ENCODE measurements around the gene SNORC. TPM values are rescaled to one million over a fixed set of nuclear protein-coding genes. Genes with fewer than 3 reads are reported as not detected.

The SNORC gene
- total RNA-seq, 2 experiments from 2014 or later = 0.87 to 2.1 TPM

DNA sequence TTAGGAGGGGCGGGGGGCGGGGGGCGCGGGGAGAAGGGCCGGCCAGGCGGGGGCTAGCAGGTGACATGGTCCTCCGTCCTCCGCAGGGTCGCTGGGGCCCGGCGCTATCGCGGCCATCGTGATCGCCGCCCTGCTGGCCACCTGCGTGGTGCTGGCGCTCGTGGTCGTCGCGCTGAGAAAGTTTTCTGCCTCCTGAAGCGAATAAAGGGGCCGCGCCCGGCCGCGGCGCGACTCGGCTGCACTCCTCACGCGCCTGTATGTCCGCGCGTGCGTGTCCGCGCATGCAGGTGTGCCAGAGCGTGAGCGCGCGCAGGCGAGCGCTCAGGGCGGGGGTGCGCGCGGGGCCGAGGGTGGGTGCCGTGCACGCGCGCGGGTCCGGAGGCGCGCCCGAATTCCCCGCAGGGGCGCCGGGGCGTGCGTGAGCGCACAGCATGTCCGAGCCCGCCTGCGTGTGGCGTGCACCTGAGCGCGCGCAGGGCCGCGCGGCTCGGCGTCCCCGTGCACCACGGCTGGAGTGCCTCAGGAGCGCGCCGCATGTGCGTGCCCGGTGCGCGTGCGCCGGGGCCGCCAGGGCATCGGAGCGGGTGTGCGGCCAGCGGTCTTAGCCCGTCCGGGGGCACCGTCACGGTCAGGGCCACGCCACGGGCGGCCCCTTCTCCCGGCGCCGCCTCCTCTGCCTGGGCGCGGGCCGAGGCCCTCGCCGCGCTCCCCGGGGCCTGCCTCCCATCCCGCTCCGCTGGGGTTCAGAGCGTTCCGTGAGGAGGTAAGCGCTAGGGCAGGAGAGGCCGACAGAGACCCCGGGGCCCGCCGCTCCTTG lies 6.3 kb downstream of the SNORC start:
- ATAC-seq (peak; percentile 69), DNase-seq (peak; percentile 67)
- CTCF ChIA-PET = no interaction called here
- Mint-ChIP-seq H3K27me3 (peaks cover 7% of the 10 kb centered on the region), H3K4me1 (peaks cover 5% of the 10 kb centered on the region), H3K4me3 (peak overlapping the region; percentile 50), H3K9me3 (ENCODE audit: low read depth) (no peaks in the 10 kb centered on the region), H3K27ac (no peak overlapping the region), H3K36me3 (ENCODE audit: low read depth) (no peaks in the 10 kb centered on the region)
- POLR2A ChIA-PET = no interaction called here
- intact Hi-C loops (cut with DNase I, micrococcal nuclease) = loop anchor here in 1 of 2 experiments (2.0 to 5.0 kb wide), 2 partner anchors 52 to 269 kb away; no protein-coding TSS in a partner anchor

DNA sequence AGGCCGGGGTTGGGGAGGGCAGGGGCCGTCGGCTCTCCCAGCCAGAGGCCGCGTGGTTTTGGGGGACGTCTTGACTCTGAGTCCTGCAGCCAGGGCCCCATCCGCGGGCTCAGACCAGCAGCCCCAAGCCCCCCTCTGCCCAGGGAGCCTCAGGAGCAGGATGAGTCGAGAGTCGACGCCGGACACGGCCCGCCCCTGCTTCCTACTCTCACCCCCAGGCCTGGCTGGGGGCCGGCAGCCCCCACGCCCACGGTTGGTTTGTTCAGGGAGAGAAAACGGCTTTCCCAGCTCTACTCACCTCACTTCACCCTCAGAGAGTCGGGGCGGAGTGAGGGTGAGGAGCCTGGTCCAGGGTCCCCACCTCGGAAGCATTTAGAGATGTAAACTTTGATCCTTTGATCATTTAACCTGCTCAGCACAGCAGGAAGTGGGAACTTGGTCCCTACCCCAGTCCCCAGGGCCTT lies 6.9 kb downstream of the SNORC start:
- no peak for ATAC-seq

DNA sequence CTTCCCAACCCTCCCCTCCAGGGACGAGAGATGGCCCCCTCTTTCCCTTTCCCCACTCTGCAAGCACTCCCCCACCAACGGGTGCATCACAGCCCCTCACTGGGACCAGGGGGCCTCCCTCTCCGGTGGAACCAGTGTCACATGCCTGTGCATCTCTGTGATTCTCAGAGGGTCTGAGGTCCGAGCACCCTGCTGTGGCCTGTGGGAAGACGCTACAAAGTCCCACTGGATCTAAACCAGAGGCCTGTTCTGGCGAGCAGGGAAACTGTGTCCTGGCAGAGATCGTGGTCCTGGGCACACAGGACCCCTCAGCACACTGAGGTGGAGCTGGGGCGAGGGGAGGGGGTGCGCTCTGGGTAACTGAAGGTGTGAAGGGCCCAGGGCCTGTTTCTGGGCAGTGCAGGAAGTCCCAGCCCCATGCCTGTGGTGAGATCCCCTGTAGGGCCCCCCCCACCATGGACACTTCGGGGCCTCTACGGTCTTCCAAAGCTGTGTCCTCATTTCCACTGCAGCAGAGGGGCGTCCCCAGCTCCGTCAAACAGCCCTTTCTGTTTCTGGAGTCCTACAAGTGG lies 8.0 kb downstream of the SNORC start:
- ATAC-seq (no peak), DNase-seq (no peak)
- no peak overlapping the region for H3K4me3 Mint-ChIP-seq
- H3K36me3 Mint-ChIP-seq (ENCODE audit: low read depth) = no peaks in the 10 kb centered on the region
- no peak overlapping the region for H3K27ac Mint-ChIP-seq
- no peaks in the 10 kb centered on the region for H3K9me3 Mint-ChIP-seq (ENCODE audit: low read depth)
- H3K4me1 Mint-ChIP-seq = peaks cover 5% of the 10 kb centered on the region
- intact Hi-C loops (cut with DNase I, micrococcal nuclease) = loop anchor here in 1 of 2 experiments (2.0 to 5.0 kb wide), 2 partner anchors 51 to 271 kb away; no protein-coding TSS in a partner anchor
- ChIA-PET POLR2A (no interaction called here), CTCF (interaction anchor here (0.6 kb wide), 1 partner anchor 1026 kb away, joined by 3 read pairs; no protein-coding TSS in a partner anchor)
- peaks cover 7% of the 10 kb centered on the region for H3K27me3 Mint-ChIP-seq

More for the DNA sequence above, 6.9 kb downstream of the SNORC start:
- no peak overlapping the region for H3K27ac Mint-ChIP-seq
- ChIA-PET CTCF (interaction anchor here (0.6 kb wide), 1 partner anchor 1025 kb away, joined by 3 read pairs; no protein-coding TSS in a partner anchor), POLR2A (no interaction called here)
- no peaks in the 10 kb centered on the region for H3K36me3 Mint-ChIP-seq (ENCODE audit: low read depth)
- H3K4me1 Mint-ChIP-seq = peaks cover 5% of the 10 kb centered on the region
- peaks cover 7% of the 10 kb centered on the region for H3K27me3 Mint-ChIP-seq
- no peaks in the 10 kb centered on the region for H3K9me3 Mint-ChIP-seq (ENCODE audit: low read depth)
- DNase-seq = no peak
- H3K4me3 Mint-ChIP-seq = peak overlapping the region; percentile 48
- intact Hi-C loops (cut with DNase I, micrococcal nuclease) = loop anchor here in 1 of 2 experiments (2.0 to 5.0 kb wide), 2 partner anchors 52 to 270 kb away; no protein-coding TSS in a partner anchor

DNA sequence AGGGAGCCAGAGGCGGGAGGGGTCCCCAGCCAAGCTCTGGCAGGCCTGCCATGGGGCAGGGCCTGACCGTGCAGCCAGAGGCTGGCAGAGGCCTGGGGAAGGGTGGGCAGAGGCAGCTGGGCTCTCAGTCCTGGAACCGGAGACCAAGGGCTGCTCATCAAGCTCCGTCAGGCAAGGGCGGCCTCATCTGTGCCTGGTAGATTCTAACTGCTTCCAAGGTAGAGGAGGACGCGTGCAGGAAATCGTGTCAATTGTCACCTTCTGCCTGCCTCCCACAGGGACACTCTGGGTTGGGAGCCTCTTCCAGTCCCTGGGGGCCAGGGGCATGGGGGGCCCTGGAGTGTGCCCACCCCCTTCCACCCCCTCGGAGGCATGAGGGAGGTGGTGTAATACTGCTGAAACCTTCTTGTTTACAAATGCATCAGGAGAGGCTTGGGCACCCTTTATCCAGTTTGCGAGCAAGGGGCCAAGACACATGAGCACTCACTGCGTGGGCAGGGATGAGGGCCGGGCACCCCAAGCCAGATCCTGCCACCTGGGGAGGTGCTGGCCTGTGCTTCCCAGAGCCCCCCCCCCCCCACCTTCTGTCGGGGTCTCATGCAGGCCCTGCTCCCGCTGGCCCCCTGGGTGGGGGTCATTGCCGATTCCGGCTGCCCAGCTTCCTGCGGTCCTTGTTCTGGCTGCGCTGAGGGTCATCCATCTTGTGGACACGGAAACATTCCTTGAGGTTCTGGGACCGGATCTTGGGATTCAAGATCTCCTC lies 9.0 kb downstream of the SNORC start:
- ChIA-PET CTCF (no interaction called here), POLR2A (no interaction called here)
- Mint-ChIP-seq H3K4me1 (peaks cover 5% of the 10 kb centered on the region), H3K9me3 (ENCODE audit: low read depth) (no peaks in the 10 kb centered on the region), H3K27ac (no peak overlapping the region), H3K36me3 (ENCODE audit: low read depth) (no peaks in the 10 kb centered on the region), H3K4me3 (no peak overlapping the region), H3K27me3 (peaks cover 7% of the 10 kb centered on the region)
- DNase-seq (no peak), ATAC-seq (no peak)
- intact Hi-C loops (cut with DNase I, micrococcal nuclease) = loop anchor here in 1 of 2 experiments (5.0 kb wide), 1 partner anchor 272 kb away; no protein-coding TSS in a partner anchor

DNA sequence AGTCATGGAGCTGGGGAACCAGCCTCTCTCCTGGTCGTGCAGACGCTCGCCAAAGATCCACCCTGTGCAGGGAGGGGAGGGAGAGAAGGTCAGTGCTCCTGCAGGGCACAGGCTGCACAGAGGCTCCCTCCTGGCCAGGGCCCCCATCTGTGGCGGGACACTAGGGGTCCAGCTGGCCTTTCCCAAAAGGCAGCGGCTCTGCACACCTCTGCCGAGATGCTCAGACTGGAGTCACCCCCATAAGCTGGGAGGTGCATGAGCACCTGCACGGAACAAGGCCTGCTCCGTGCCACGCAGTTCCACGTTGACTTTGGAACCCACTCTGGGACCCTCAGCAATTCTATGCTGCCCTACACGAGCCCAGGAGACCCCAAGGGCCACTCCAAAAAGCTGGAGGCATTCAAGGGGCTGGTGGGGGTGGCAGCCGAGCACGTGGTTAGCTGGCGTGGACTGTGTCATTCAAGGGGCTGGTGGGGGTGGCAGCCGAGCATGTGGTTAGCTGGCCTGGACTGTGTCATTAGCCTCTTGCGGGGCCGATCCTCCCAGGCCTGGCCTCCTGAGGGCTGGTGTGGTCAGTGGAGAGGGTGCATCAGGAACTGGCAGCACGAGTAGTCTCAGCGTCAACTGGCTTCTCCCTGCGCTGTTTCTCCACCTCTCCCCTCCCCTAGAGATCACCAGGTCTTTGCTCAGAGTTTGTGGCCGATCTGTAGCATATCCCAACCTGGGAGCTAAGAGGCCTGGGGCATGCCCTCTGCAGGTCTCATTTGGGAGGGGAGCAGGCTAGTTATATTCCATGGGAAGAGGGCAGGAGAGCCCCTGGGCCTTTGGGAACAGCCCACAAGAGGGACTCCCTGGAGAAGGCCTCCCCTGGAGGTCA lies 9.8 kb downstream of the SNORC start:
- CTCF ChIA-PET = interaction anchor here (0.7 kb wide), 1 partner anchor 21 kb away, joined by 3 read pairs; no protein-coding TSS in a partner anchor
- Mint-ChIP-seq H3K27ac (no peak overlapping the region), H3K4me1 (peaks cover 5% of the 10 kb centered on the region), H3K36me3 (ENCODE audit: low read depth) (no peaks in the 10 kb centered on the region), H3K4me3 (no peak overlapping the region), H3K9me3 (ENCODE audit: low read depth) (no peaks in the 10 kb centered on the region), H3K27me3 (peaks cover 7% of the 10 kb centered on the region)
- DNase-seq (no peak), ATAC-seq (no peak)
- intact Hi-C loops (cut with DNase I, micrococcal nuclease) = loop anchor here in 1 of 2 experiments (5.0 kb wide), 1 partner anchor 273 kb away; no protein-coding TSS in a partner anchor
- POLR2A ChIA-PET = no interaction called here

DNA sequence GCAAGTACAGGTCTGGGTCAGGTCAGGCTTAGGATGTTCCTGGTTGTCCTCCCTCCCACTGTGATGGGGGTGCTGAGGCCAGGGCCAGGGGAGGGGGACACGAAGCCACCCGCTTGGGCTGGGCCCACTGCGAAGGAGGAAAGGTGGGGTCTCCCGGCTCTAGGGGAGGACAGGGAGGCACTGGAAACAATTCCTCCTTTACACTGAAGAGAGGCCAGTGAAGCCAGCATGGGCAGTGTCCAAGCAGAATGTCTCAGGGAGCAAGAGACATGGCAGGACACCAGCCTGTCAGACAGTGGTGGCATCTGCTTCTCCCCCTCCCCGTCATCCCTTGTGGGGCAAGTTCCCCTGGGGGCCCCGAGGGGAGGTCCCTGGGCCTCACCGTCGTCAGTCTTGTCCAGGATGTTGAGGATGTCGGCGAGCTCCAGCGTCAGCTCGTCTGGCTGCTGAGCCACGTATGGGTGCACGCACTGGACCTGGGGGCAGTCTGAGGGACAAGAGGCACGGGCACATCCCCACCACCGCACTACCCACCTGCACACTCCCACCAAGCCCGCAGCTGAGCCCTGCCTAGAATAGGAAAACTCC lies 10.8 kb downstream of the SNORC start:
- Mint-ChIP-seq H3K27me3 (no peaks in the 10 kb centered on the region), H3K9me3 (ENCODE audit: low read depth) (no peaks in the 10 kb centered on the region), H3K4me1 (no peaks in the 10 kb centered on the region), H3K36me3 (ENCODE audit: low read depth) (no peaks in the 10 kb centered on the region), H3K4me3 (no peak overlapping the region), H3K27ac (no peak overlapping the region)
- intact Hi-C loops (cut with DNase I, micrococcal nuclease) = no loop called here
- ATAC-seq = no peak
- ChIA-PET POLR2A (interaction anchor here (0.6 kb wide), 1 partner anchor 385 kb away, joined by 3 read pairs; no protein-coding TSS in a partner anchor), CTCF (no interaction called here)
- DNase-seq = no peak

DNA sequence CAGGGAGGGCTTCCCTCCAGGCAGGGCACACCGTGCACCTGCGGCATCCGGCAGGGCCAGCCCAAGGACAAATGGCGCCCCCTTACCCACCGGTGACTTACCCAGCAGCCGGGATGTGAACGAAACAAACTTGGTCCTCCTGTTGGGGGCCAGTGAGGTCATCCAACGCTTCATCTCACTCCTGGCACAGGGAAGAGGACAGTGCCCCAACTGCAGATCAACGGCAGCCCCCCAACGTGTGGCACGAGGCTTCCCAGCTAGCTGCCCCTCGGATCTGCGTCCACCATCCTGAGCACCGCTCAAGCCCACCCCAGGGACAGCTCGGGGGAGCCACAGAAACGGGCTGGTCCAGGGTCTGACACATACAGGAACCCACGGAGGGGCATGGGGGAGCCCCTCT lies 12.0 kb downstream of the SNORC start:
- no peak overlapping the region for H3K27ac Mint-ChIP-seq
- H3K4me3 Mint-ChIP-seq = no peak overlapping the region
- intact Hi-C loops (cut with DNase I, micrococcal nuclease) = no loop called here
- no peak for DNase-seq
- POLR2A ChIA-PET = no interaction called here
- no peaks in the 10 kb centered on the region for H3K27me3 Mint-ChIP-seq
- CTCF ChIA-PET = interaction anchor here (0.5 kb wide), 1 partner anchor 52 kb away, joined by 3 read pairs; no protein-coding TSS in a partner anchor
- no peaks in the 10 kb centered on the region for H3K9me3 Mint-ChIP-seq (ENCODE audit: low read depth)
- H3K4me1 Mint-ChIP-seq = no peaks in the 10 kb centered on the region
- no peaks in the 10 kb centered on the region for H3K36me3 Mint-ChIP-seq (ENCODE audit: low read depth)
- ATAC-seq = no peak

DNA sequence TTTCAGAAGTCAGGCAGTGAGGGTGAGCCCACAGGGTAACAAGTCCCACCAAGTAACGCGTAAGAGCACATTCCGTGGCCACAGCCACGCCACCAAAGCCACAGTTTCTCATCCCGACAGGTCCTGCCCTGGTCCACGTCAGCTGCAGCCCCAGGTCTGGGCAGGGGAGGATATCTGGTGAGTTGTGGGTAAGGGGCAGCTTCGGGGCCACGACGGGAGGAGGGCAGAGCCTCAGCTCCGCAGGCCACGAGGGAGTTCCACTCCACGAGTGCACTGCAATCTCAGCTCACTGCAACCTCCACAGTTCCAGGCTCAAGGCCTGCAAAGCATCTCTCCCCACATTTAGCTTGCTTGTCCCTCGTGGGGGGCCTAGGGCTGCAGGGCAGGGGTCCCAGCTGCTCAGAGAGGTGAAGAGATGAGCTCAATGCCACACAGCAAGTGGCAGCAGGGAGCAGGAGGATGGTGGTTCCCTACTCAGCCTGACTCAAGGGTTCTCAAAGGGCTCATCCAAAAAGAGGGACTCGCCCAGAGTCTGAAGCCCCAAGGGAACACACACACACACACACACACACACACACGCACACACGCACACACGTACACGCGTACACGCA lies 12.5 kb downstream of the SNORC start:
- Mint-ChIP-seq H3K4me1 (no peaks in the 10 kb centered on the region), H3K9me3 (ENCODE audit: low read depth) (no peaks in the 10 kb centered on the region), H3K27ac (no peak overlapping the region), H3K4me3 (no peak overlapping the region), H3K27me3 (no peaks in the 10 kb centered on the region), H3K36me3 (ENCODE audit: low read depth) (no peaks in the 10 kb centered on the region)
- no peak for ATAC-seq
- ChIA-PET POLR2A (no interaction called here), CTCF (no interaction called here)
- intact Hi-C loops (cut with DNase I, micrococcal nuclease) = no loop called here
- no peak for DNase-seq

DNA sequence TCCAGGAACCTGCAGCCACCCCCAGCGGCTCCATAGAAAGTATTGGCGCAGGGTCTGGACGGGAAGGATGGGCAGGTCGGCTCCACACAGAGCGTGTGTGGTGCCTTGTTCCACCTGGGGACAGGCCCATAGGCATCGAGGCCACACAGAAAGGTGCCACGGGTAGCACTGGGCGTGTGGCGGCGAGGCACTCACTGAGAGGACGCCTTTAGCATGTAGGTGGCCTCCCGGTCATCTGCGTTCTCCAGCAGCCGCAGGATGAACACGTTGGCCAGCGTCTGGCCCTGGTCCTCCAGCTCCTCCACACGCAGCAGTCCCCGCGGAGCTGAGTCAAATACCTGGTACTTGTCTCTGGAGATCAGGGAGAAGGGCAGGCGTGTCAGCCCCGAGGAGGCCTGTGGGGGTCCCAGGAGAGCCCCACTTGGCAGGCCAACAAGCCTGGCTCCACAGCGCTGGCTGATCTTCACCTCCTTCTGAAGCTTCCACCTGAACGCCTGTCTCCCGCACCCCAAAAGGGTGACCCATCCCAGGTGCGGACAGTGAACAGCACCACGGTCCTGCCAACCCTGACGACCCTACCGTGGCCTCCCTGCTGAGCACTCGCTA lies 13.2 kb downstream of the SNORC start:
- Mint-ChIP-seq H3K4me1 (no peaks in the 10 kb centered on the region), H3K9me3 (ENCODE audit: low read depth) (no peaks in the 10 kb centered on the region), H3K27me3 (no peaks in the 10 kb centered on the region), H3K27ac (no peak overlapping the region), H3K4me3 (no peak overlapping the region), H3K36me3 (ENCODE audit: low read depth) (no peaks in the 10 kb centered on the region)
- intact Hi-C loops (cut with DNase I, micrococcal nuclease) = no loop called here
- ChIA-PET POLR2A (no interaction called here), CTCF (no interaction called here)
- DNase-seq = no peak
- ATAC-seq = no peak

DNA sequence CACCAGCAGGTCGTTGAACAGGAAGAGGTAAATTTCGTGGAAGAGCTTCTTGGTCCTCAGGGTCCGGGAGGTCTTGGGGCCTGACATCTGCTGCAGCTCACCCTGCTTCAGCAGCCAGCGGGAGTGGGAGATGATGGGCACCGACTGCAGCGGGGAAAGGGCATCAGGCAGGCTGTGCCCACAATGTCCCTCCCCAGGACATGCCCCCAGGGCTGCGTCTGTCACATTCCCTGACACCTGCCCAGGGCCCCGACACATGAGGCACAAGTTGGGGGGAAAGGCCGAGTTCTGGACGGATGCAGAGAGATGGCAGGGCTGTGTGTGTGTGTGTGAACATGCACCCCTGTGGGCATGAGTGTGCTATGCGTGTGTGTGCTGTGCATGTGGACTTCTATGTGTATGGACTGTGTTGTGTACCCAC lies 13.9 kb downstream of the SNORC start:
- no peak for DNase-seq
- H3K27me3 Mint-ChIP-seq = no peaks in the 10 kb centered on the region
- intact Hi-C loops (cut with DNase I, micrococcal nuclease) = no loop called here
- ATAC-seq = no peak
- H3K27ac Mint-ChIP-seq = no peak overlapping the region
- no peaks in the 10 kb centered on the region for H3K36me3 Mint-ChIP-seq (ENCODE audit: low read depth)
- no peaks in the 10 kb centered on the region for H3K4me1 Mint-ChIP-seq
- ChIA-PET CTCF (interaction anchor here (1.0 kb wide), 1 partner anchor 236 kb away, joined by 3 read pairs; no protein-coding TSS in a partner anchor), POLR2A (no interaction called here)
- no peaks in the 10 kb centered on the region for H3K9me3 Mint-ChIP-seq (ENCODE audit: low read depth)
- no peak overlapping the region for H3K4me3 Mint-ChIP-seq
